MCF 10A (cell line): ENCODE results near the gene AATK. TPM values are rescaled to one million over a fixed set of nuclear protein-coding genes. Genes with fewer than 3 reads are reported as not detected.

Source experiments
- BruUV-seq: library from RNA; stranded (reverse); fragments of 400-500 nt; replicated peaks from 2 replicates; lab custom pipeline; 2021; lab: Mats Ljungman, UMichigan
- CTCF ChIA-PET: fragments of 300-600 bp; sonication (Branson Sonifier 250); formaldehyde crosslinking; extraction: SDS; loops from one replicate; lab custom pipeline; 2021; ENCODE audit warnings: antibody characterized with exemption, inconsistent platforms; lab: Yijun Ruan, JAX
- POLR2A ChIA-PET: fragments of 300-600, 350-650 bp; sonication (Branson Sonifier 250); formaldehyde crosslinking; extraction: SDS; loops from one replicate; lab custom pipeline; 2020; ENCODE audit warnings: antibody characterized with exemption, inconsistent platforms; lab: Yijun Ruan, JAX
- DNase-seq: peaks from one replicate; pipeline ENCODE4 v3.0.0-alpha.2; 2018; ENCODE audit not compliant: unreplicated experiment
- H3K27ac Mint-ChIP-seq: one replicate; pipeline ENCODE4 v1.8.0; 2022; ENCODE audit warnings: mild to moderate bottlenecking, low read depth, mixed read lengths; ENCODE audit not compliant: unreplicated experiment
- H3K27me3 Mint-ChIP-seq: one replicate; pipeline ENCODE4 v1.8.0; 2022; ENCODE audit warnings: mixed read lengths; ENCODE audit not compliant: insufficient read depth, unreplicated experiment
- H3K36me3 Mint-ChIP-seq: one replicate; pipeline ENCODE4 v1.8.0; 2022; ENCODE audit warnings: mild to moderate bottlenecking, moderate library complexity, mixed read lengths; ENCODE audit not compliant: insufficient read depth, unreplicated experiment
- H3K4me1 Mint-ChIP-seq: one replicate; pipeline ENCODE4 v1.8.0; 2022; ENCODE audit warnings: mixed read lengths; ENCODE audit not compliant: insufficient read depth, unreplicated experiment
- H3K4me3 Mint-ChIP-seq: one replicate; pipeline ENCODE4 v1.8.0; 2022; ENCODE audit warnings: mild to moderate bottlenecking, moderate library complexity, mixed read lengths; ENCODE audit not compliant: unreplicated experiment
- H3K9me3 Mint-ChIP-seq: one replicate; pipeline ENCODE4 v1.8.0; 2022; ENCODE audit warnings: mixed read lengths; ENCODE audit not compliant: unreplicated experiment
- CTCF ChIP-seq: fragments of 200-600 bp; IDR thresholded peaks from one replicate; pipeline ENCODE4 v1.8.0; 2022; ENCODE audit warnings: antibody characterized with exemption, mild to moderate bottlenecking; ENCODE audit not compliant: unreplicated experiment
- intact Hi-C: fragments of 100-400 bp; cut with micrococcal nuclease; formaldehyde crosslinking; loops from 2 replicates; pipeline ENCODE4 v1.14.1; 2022
- total RNA-seq: library from RNA; stranded (reverse); gene quantifications from 2 replicates; pipeline ENCODE4 v1.2.3, GENCODE V29; 2022

The AATK gene
- total RNA-seq, 1 experiment from 2014 or later: 1.4 TPM

GRCh38 chr17:81090361-81091136, 75.5 kb downstream of the AATK start:
- POLR2A ChIA-PET: interaction anchor here (0.8 to 1.1 kb wide), 2 partner anchors 33 to 67 kb away, joined by 3 to 5 read pairs; no protein-coding TSS in a partner anchor
- Mint-ChIP-seq H3K36me3 (peaks cover 57% of the 10 kb centered on the region), H3K9me3 (no peaks in the 10 kb centered on the region), H3K4me1 (peaks cover 32% of the 10 kb centered on the region), H3K27ac (no peak overlapping the region), H3K27me3 (no peaks in the 10 kb centered on the region), H3K4me3 (no peak overlapping the region)
- intact Hi-C loops: no loop called here
- peak; percentile 62 for DNase-seq
- no peak for TF ChIP-seq CTCF
- CTCF ChIA-PET: interaction anchor here (0.7 to 1.1 kb wide), 2 partner anchors 67 to 127 kb away, joined by 5 read pairs; no protein-coding TSS in a partner anchor
- no TSS peak for BruUV-seq

DNA sequence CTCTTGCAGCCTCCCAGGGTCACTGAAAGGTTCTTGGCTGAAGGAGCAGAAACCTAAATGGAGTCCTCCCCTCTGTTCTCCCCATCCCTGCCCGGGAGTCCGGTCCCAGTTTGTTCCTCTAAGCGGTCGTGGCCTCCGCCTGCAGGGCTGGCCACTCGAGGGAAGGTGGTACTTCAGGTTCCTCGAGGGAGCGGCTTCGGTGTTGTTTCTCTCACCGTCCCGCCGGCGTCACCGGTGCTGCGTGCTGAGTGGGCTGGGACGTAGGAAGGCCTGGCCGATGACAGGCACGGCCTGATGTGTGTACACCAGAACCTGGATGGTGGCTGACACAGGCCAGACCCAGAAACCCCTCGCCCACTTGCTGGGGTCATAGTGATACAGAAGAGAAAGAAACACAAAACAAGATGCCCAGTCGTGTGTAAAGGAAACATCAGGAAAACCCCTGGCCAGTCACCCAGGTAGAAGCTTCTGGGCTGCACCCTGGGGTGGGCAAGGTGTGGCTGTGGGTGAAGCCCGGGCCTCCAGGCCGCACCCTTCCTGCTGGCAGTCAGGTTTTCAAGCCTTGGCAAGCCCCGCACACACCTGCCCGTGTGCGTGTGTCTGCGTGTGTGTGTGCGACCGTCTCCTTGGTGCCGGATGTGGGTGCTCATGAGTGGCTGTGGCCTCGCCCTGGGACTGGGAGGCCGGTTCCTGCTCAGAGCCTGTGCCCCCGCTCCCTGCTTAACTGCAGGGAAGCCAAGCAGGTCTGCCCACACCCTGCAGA, 79.1 kb downstream of the AATK start:
- Mint-ChIP-seq H3K4me1 (peaks cover 10% of the 10 kb centered on the region), H3K4me3 (no peak overlapping the region), H3K36me3 (peaks cover 42% of the 10 kb centered on the region), H3K27me3 (no peaks in the 10 kb centered on the region), H3K27ac (peak overlapping the region; percentile 49), H3K9me3 (no peaks in the 10 kb centered on the region)
- intact Hi-C loops: no loop called here
- CTCF ChIA-PET: interaction anchor here (3.0 kb wide), 1 partner anchor 10 kb away, joined by 17 read pairs; no protein-coding TSS in a partner anchor
- POLR2A ChIA-PET: interaction anchor here (0.6 to 1.9 kb wide), 6 partner anchors 9 to 50 kb away, joined by 3 to 8 read pairs (median 4); no protein-coding TSS in a partner anchor
- no TSS peak for BruUV-seq
- peak; percentile 46 for DNase-seq
- TF ChIP-seq CTCF: no peak

DNA sequence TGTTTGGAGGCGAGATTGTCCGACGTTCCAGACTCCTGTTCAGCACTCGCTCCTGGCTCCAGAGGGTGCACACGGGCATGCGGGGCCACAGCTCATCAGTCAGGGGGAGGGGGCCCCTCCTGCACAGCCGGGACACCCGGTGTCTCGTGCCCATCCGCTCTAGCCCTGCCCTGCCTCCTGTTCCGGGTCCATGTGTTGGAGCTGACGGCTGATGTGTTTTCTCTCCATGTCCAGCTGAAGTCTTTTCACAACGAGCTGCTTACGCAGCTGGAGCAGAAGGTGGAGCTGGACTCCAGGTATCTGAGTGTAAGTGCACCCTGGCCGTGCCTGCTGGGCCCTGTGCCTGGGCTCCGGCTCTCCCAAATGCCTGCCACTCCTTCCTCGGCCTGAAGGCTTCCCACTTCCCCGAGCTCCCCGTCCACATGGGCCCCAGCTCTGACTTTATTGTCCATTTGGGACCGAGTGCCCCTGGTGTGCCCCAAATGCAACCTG, 80.6 kb downstream of the AATK start:
- Mint-ChIP-seq H3K27ac (no peak overlapping the region), H3K36me3 (peaks cover 40% of the 10 kb centered on the region), H3K9me3 (no peaks in the 10 kb centered on the region), H3K4me3 (no peak overlapping the region), H3K27me3 (no peaks in the 10 kb centered on the region), H3K4me1 (peaks cover 10% of the 10 kb centered on the region)
- ChIA-PET CTCF (interaction anchor here (0.7 to 3.0 kb wide), 4 partner anchors 9 to 17 kb away, joined by 3 to 17 read pairs (median 6); no protein-coding TSS in a partner anchor), POLR2A (interaction anchor here (0.6 to 0.9 kb wide), 2 partner anchors 33 to 94 kb away, joined by 5 read pairs; partner anchors contain the start of gene CHMP6)
- no peak for DNase-seq
- TF ChIP-seq CTCF: no peak
- BruUV-seq: no TSS peak
- intact Hi-C loops: no loop called here
